ENCODE results near the gene GGT7.

Gene GGT7

DNA sequence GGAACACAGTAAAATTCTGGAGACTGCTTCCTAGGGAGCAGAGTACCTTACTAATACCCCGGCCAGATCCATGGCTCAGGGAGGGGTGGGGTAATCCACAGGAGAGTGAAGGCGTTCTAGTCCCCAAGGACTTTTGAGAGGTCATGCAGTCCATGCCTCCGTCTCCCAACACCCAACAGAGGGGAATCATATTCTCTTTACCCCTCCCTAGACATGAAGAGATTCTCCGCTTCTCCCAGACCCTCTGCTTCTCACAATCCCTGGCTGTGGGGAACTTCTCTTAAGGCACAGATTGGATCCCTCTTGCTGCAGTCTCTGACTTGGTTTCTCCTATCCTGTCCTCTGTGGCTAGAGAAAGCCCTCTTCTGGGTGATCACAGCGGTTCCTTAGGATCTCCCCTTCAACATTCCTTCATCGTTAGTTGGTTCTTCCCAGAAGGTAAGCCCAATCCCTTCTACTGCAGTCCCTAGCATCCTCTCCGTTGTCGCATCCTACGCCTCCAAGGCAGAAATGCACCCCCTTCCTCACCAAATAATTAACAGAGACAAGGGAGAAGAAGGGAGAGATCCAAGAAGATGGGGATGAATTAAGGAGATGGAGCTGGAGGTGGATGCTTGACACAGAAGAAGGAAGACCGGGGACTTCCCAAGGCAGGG is 562 bp downstream of the GGT7 start:
- H3K36me3 ChIP-seq (ENCODE audit: control insufficient read depth, insufficient read depth, low read length): no peaks in the 10 kb centered on the region
- peaks cover 2% of the 10 kb centered on the region for H3K79me2 ChIP-seq
- peaks cover 25% of the 10 kb centered on the region for H3K4me1 ChIP-seq
- H3K4me2 ChIP-seq (ENCODE audit: low read length): peak overlapping the region; percentile 77
- TF ChIP-seq, protein P1, sequence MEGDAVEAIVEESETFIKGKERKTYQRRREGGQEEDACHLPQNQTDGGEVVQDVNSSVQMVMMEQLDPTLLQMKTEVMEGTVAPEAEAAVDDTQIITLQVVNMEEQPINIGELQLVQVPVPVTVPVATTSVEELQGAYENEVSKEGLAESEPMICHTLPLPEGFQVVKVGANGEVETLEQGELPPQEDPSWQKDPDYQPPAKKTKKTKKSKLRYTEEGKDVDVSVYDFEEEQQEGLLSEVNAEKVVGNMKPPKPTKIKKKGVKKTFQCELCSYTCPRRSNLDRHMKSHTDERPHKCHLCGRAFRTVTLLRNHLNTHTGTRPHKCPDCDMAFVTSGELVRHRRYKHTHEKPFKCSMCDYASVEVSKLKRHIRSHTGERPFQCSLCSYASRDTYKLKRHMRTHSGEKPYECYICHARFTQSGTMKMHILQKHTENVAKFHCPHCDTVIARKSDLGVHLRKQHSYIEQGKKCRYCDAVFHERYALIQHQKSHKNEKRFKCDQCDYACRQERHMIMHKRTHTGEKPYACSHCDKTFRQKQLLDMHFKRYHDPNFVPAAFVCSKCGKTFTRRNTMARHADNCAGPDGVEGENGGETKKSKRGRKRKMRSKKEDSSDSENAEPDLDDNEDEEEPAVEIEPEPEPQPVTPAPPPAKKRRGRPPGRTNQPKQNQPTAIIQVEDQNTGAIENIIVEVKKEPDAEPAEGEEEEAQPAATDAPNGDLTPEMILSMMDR (IDR thresholded peaks at IDR 0.05): no peak
- H3K4me3 ChIP-seq (ENCODE audit: low read depth, low read length): peak overlapping the region; percentile 85
- H3K9ac ChIP-seq: no peak overlapping the region
- H2AFZ ChIP-seq: peak overlapping the region; percentile 96
- H3K9me3 ChIP-seq (ENCODE audit: control insufficient read depth, low read length): no peaks in the 10 kb centered on the region
- no peaks in the 10 kb centered on the region for H3K27me3 ChIP-seq (ENCODE audit: control insufficient read depth, insufficient read depth, low read length)
- H3K27ac ChIP-seq: peak overlapping the region; percentile 31

DNA sequence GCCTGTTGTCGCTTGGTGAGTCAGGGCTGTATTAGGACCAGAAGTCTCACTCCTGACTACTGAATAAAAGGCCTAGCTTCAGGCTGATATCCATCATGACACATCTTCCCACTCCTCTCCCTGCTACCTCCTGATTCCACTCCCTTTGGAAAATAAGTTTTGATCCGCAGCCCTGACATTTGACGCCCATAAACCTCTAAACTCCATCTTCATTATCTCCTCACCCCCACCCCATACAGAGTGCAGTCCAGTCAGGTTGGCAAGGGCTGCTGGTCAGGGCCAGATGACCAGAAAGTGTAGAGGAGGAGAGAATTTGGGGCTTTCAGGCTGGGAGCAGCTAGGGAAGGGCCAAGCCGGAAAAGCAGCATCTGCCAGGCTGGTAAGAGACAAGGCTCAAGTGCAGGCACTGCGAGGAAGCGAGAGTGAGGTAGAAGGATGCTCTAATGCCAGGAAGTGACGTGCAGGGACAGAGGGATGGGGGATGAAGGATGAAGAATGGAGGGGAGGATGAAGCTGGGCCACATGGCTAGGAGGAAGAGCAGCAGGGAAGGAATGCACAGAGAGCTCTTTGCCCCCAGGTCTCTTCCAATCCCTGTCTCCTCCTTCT is 1.2 kb downstream of the GGT7 start:
- Histone ChIP-seq H3K9me3 (ENCODE audit: control insufficient read depth, low read length) (no peaks in the 10 kb centered on the region), H3K4me2 (ENCODE audit: low read length) (no peak overlapping the region), H2AFZ (no peak overlapping the region), H3K9ac (no peak overlapping the region), H3K79me2 (peaks cover 2% of the 10 kb centered on the region), H3K4me3 (ENCODE audit: low read depth, low read length) (no peak overlapping the region), H3K27me3 (ENCODE audit: control insufficient read depth, insufficient read depth, low read length) (no peaks in the 10 kb centered on the region), H3K36me3 (ENCODE audit: control insufficient read depth, insufficient read depth, low read length) (no peaks in the 10 kb centered on the region), H3K4me1 (peaks cover 25% of the 10 kb centered on the region), H3K27ac (peak overlapping the region; percentile 31)
- TF ChIP-seq, protein P1 (IDR thresholded peaks at IDR 0.05): no peak

DNA sequence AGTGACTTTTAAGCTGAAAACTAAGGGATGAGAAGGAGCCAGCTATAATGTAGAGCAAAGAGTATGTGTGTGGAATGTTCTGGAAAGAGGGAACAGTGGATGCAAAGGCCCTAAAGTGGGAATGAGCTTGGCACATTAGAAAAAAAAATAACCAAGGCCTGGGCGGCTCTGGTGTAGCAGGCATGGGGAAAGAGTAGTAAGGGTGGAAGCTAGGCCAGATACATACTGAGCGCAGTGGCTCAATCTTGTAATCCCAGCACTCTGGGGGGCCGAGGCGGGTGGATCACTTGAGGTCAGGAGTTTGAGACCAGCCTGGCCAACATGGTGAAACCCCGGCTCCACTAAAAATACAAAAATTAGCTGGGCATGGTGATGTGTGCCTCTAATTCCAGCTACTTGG is 8.4 kb downstream of the GGT7 start:
- no peaks in the 10 kb centered on the region for H3K4me1 ChIP-seq
- no peak overlapping the region for H3K9ac ChIP-seq
- H3K79me2 ChIP-seq: no peaks in the 10 kb centered on the region
- no peaks in the 10 kb centered on the region for H3K36me3 ChIP-seq (ENCODE audit: control insufficient read depth, insufficient read depth, low read length)
- TF ChIP-seq, protein P1 (IDR thresholded peaks at IDR 0.05): no peak
- H3K4me3 ChIP-seq (ENCODE audit: low read depth, low read length): no peak overlapping the region
- H3K4me2 ChIP-seq (ENCODE audit: low read length): no peak overlapping the region
- H3K9me3 ChIP-seq (ENCODE audit: control insufficient read depth, low read length): no peaks in the 10 kb centered on the region
- no peak overlapping the region for H2AFZ ChIP-seq
- no peaks in the 10 kb centered on the region for H3K27me3 ChIP-seq (ENCODE audit: control insufficient read depth, insufficient read depth, low read length)
- no peak overlapping the region for H3K27ac ChIP-seq

DNA sequence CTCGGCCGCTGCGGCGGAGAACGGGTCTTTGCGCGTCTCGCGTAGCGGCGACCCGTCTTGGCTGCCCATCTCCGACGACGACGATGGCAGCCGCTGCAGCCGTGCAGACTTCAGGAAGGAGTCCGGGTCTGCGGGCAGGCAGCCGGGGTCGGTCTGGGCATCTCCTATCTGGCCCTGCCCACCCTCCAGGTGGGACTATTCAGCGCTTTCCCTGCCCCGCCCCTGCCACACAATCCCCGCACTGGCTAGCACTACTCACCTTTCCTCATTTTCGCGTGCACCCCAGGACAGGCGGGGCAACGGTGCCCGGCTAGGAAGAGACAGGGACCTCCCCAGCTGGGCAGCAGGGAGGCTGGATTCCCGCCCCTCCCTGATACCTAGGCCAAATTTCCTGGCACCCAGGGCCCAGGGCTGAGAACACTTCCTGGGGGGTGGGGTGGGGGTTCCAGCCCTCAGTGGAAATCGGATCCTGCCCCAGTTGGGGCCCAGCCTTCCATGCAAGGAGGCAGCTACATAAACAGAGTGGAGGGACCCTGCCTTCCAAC is 9.2 kb downstream of the GGT7 start:
- no peak overlapping the region for H3K4me2 ChIP-seq (ENCODE audit: low read length)
- H2AFZ ChIP-seq: no peak overlapping the region
- no peak overlapping the region for H3K9ac ChIP-seq
- no peaks in the 10 kb centered on the region for H3K4me1 ChIP-seq
- H3K9me3 ChIP-seq (ENCODE audit: control insufficient read depth, low read length): no peaks in the 10 kb centered on the region
- H3K79me2 ChIP-seq: no peaks in the 10 kb centered on the region
- no peaks in the 10 kb centered on the region for H3K27me3 ChIP-seq (ENCODE audit: control insufficient read depth, insufficient read depth, low read length)
- H3K27ac ChIP-seq: no peak overlapping the region
- H3K4me3 ChIP-seq (ENCODE audit: low read depth, low read length): no peak overlapping the region
- TF ChIP-seq, protein P1 (IDR thresholded peaks at IDR 0.05): no peak
- no peaks in the 10 kb centered on the region for H3K36me3 ChIP-seq (ENCODE audit: control insufficient read depth, insufficient read depth, low read length)
